Fibroblast of lung (primary cell): ENCODE data around the gene CELF2. TPM values are rescaled to one million over a fixed set of nuclear protein-coding genes. Genes with fewer than 3 reads are reported as not detected.

Source experiments
- DNase-seq, 2 donors: peaks; one replicate each; pipeline versions ENCODE4 v3.0.0 to v3.0.0-alpha.2; 2010; ENCODE audit warnings: low read depth in 2 of 2
- H2AFZ ChIP-seq: 2 replicates; pipeline ENCODE4 v1.5.1; 2012; ENCODE audit warnings: low read length, control low read depth, inconsistent platforms
- H3K27ac ChIP-seq: 2 replicates; pipeline ENCODE4 v1.5.1; 2011; ENCODE audit warnings: low read length, control low read depth; ENCODE audit not compliant: insufficient read depth
- H3K27me3 ChIP-seq: 2 replicates; pipeline ENCODE4 v1.5.1; 2011; ENCODE audit warnings: mild to moderate bottlenecking, low read length; ENCODE audit not compliant: control insufficient read depth, insufficient read depth
- H3K36me3 ChIP-seq: 2 replicates; pipeline ENCODE4 v1.5.1; 2011; ENCODE audit warnings: low read length; ENCODE audit not compliant: control insufficient read depth, insufficient read depth
- H3K4me1 ChIP-seq: 2 replicates; pipeline ENCODE4 v1.5.1; 2011; ENCODE audit warnings: low read length; ENCODE audit not compliant: control insufficient read depth, insufficient read depth; ENCODE audit errors: extremely low read depth
- H3K4me2 ChIP-seq: 2 replicates; pipeline ENCODE4 v1.5.1; 2011; ENCODE audit warnings: low read length, control low read depth; ENCODE audit not compliant: insufficient read depth; ENCODE audit errors: extremely low read depth
- H3K4me3 ChIP-seq, 4 experiments: fragments of 200-600 bp in 1 of 4; sonication (generic) in 1 of 4; replicated peaks in 1 of 4; 2 replicates each; pipeline ENCODE4 v1.5.1; 2011 to 2016; ENCODE audit warnings: low read length in 4 of 4, low read depth in 3 of 4, mild to moderate bottlenecking in 3 of 4, control low read depth in 2 of 4, inconsistent platforms in 1 of 4, mixed read lengths in 1 of 4; ENCODE audit not compliant: insufficient read depth in 1 of 4; ENCODE audit errors: control extremely low read depth in 1 of 4
- H3K79me2 ChIP-seq: 2 replicates; pipeline ENCODE4 v1.5.1; 2012; ENCODE audit warnings: mild to moderate bottlenecking, low read length, inconsistent platforms; ENCODE audit not compliant: control insufficient read depth, insufficient read depth
- H3K9ac ChIP-seq: 2 replicates; pipeline ENCODE4 v1.5.1; 2011; ENCODE audit warnings: mild to moderate bottlenecking, low read length, control low read depth; ENCODE audit not compliant: insufficient read depth
- H3K9me3 ChIP-seq: 2 replicates; pipeline ENCODE4 v1.5.1; 2012; ENCODE audit warnings: low read depth, low read length; ENCODE audit not compliant: control insufficient read depth, insufficient read depth
- H4K20me1 ChIP-seq: 2 replicates; pipeline ENCODE4 v1.5.1; 2011; ENCODE audit warnings: low read length; ENCODE audit not compliant: control insufficient read depth, insufficient read depth; ENCODE audit errors: extremely low read depth
- EZH2 ChIP-seq: IDR thresholded peaks from 2 replicates; pipeline ENCODE4 v1.5.1; 2012; ENCODE audit warnings: low read length, control low read depth, mild to moderate bottlenecking; ENCODE audit errors: missing control alignments
- polyA plus RNA-seq, 2 donors: library from polyadenylated mRNA; depleted of rRNA in 1 of 2; stranded (reverse) in 1 of 2; unstranded in 1 of 2; fragments of >200 nt; gene quantifications; 2 replicates each; pipeline ENCODE4 v1.2.1, GENCODE V29; 2011 to 2012; ENCODE audit warnings: missing spikeins in 1 of 2
- total RNA-seq: library from RNA; depleted of rRNA; stranded (reverse); fragments of >200 nt; gene quantifications from 2 replicates; pipeline ENCODE4 v1.2.1, GENCODE V29; 2014
- TF ChIP-seq, protein P1 (sequence below), 2 donors: IDR thresholded peaks in 1 of 2; conservative IDR thresholded peaks in 1 of 2; 1 replicate in 1 of 2; 2 replicates in 1 of 2; pipeline ENCODE4 v1.5.1; 2011 to 2012; ENCODE audit warnings: low read length in 2 of 2, control low read depth in 1 of 2, inconsistent platforms in 1 of 2, low read depth in 1 of 2, mild to moderate bottlenecking in 1 of 2

Gene CELF2
- total and polyA plus RNA-seq, 2 donors (not counting 1 experiment from before 2014, with no cell fraction given): 16.9 to 25.1 TPM

DNA sequence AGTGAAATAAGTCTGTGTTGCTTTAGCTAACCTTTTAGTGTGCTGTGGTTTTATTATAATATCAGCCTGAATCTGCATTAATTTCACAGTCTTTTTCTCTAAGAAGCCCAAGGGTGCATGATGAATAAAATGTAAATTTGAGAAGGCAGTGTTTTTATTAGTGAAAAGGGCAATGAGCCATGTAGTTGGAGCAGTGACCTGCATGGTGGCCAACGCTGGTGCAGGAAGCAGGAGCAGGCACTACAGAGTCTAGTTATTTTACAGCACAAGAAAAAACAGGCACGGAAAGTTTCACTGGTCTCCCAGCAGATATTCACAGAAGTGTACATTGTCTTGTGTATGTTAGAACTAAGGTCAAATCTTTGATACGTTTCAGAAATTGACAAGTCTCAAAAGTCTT, 247.8 kb downstream of the CELF2 start:
- no peak for DNase-seq
- Histone ChIP-seq H3K79me2 (no peaks in the 10 kb centered on the region), H3K9me3 (no peaks in the 10 kb centered on the region), H3K9ac (no peak overlapping the region), H3K4me1 (no peaks in the 10 kb centered on the region), H3K4me3 (no peak overlapping the region), H3K27me3 (no peaks in the 10 kb centered on the region), H2AFZ (no peak overlapping the region), H3K4me2 (no peak overlapping the region), H4K20me1 (no peaks in the 10 kb centered on the region), H3K27ac (no peak overlapping the region), H3K36me3 (no peaks in the 10 kb centered on the region)
- TF ChIP-seq, protein P1, sequence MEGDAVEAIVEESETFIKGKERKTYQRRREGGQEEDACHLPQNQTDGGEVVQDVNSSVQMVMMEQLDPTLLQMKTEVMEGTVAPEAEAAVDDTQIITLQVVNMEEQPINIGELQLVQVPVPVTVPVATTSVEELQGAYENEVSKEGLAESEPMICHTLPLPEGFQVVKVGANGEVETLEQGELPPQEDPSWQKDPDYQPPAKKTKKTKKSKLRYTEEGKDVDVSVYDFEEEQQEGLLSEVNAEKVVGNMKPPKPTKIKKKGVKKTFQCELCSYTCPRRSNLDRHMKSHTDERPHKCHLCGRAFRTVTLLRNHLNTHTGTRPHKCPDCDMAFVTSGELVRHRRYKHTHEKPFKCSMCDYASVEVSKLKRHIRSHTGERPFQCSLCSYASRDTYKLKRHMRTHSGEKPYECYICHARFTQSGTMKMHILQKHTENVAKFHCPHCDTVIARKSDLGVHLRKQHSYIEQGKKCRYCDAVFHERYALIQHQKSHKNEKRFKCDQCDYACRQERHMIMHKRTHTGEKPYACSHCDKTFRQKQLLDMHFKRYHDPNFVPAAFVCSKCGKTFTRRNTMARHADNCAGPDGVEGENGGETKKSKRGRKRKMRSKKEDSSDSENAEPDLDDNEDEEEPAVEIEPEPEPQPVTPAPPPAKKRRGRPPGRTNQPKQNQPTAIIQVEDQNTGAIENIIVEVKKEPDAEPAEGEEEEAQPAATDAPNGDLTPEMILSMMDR (conservative IDR thresholded peaks at IDR 0.05 in 1 of 2, IDR thresholded peaks at IDR 0.05 in 1 of 2; ENCODE audit: low read depth in 1 of 2, low read length in 2 of 2): no peak
- TF ChIP-seq EZH2: no peak

DNA sequence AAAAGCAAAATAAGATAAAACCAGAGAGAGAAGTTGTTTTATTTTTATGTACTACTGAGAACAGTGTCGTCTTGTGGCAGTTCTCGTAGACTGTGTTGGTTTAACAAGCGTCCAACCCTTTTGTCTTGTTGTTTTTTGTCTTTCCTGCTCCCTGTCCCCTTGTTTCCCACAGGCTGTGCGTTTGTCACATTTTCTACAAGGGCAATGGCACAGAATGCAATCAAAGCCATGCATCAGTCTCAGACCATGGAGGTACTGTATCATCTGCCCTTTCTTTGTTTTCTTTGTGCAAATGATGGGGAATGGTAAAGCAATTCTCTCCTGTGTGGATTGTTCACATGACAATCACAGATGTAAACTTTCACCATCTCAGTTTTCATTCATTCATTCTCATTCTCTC, 248.8 kb downstream of the CELF2 start:
- Histone ChIP-seq H3K4me1 (no peaks in the 10 kb centered on the region), H3K4me3 (no peak overlapping the region), H3K9ac (no peak overlapping the region), H2AFZ (no peak overlapping the region), H4K20me1 (no peaks in the 10 kb centered on the region), H3K27me3 (no peaks in the 10 kb centered on the region), H3K4me2 (no peak overlapping the region), H3K36me3 (no peaks in the 10 kb centered on the region), H3K27ac (no peak overlapping the region), H3K9me3 (no peaks in the 10 kb centered on the region), H3K79me2 (no peaks in the 10 kb centered on the region)
- no peak for DNase-seq
- TF ChIP-seq, protein P1 (conservative IDR thresholded peaks at IDR 0.05 in 1 of 2, IDR thresholded peaks at IDR 0.05 in 1 of 2; ENCODE audit: low read depth in 1 of 2, low read length in 2 of 2): no peak
- TF ChIP-seq EZH2: no peak

DNA sequence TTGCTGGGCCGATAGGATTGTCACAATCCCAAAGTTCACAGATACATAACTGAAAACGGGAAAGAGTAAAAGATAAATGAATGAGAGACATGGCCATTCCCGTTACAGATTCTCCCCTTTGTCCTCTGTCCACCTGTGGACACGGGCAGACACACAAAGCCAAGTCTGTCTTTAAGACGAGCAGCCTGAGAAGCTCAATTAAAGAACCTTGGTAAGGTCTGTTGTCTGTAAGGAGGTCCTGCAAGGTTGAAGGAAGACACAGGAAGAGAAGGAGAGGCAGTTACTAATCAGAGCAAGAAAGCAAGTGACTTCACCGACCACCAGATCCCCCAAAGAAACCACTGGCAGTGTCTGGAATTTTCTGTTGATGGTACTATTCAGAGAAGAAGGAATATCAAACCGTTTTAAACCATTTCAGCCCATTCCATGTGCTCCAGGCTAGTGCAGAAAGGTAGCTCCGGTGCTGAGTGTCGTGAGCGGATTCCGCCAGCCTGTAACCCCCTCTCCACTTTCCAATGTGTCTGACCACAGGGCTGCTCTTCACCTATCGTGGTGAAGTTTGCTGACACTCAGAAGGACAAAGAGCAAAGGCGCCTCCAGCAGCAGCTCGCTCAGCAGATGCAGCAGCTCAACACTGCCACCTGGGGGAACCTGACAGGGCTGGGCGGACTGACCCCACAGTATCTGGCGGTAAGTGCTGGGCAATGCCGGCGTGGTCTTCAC, 252.6 kb downstream of the CELF2 start:
- H3K79me2 ChIP-seq: no peaks in the 10 kb centered on the region
- H3K27me3 ChIP-seq: no peaks in the 10 kb centered on the region
- peaks cover 1% of the 10 kb centered on the region for H3K36me3 ChIP-seq
- H3K9me3 ChIP-seq: no peaks in the 10 kb centered on the region
- no peak overlapping the region for H3K4me2 ChIP-seq
- H4K20me1 ChIP-seq: no peaks in the 10 kb centered on the region
- DNase-seq: peak; percentile 51 to 71
- H3K9ac ChIP-seq: no peak overlapping the region
- no peak overlapping the region for H2AFZ ChIP-seq
- H3K27ac ChIP-seq: no peak overlapping the region
- no peaks in the 10 kb centered on the region for H3K4me1 ChIP-seq
- TF ChIP-seq, protein P1 (conservative IDR thresholded peaks at IDR 0.05 in 1 of 2, IDR thresholded peaks at IDR 0.05 in 1 of 2; ENCODE audit: low read depth in 1 of 2, low read length in 2 of 2): peak; percentile 88 to 95
- no peak for TF ChIP-seq EZH2
- no peak overlapping the region for H3K4me3 ChIP-seq
